DMS79 treated with DMSO at 0.1 percent for 48 hours (cell line): ENCODE data around the gene CAPRIN1.
"Not testable (repeated sequence)": the region's sequence is repeated elsewhere in the genome, so short reads cannot be mapped to it uniquely, and the experiment has no call there.

Experiments used
- DNase-seq: peaks from one replicate; lab custom pipeline; 2025; lab: John Stamatoyannopoulos, UW

Gene CAPRIN1

DNA sequence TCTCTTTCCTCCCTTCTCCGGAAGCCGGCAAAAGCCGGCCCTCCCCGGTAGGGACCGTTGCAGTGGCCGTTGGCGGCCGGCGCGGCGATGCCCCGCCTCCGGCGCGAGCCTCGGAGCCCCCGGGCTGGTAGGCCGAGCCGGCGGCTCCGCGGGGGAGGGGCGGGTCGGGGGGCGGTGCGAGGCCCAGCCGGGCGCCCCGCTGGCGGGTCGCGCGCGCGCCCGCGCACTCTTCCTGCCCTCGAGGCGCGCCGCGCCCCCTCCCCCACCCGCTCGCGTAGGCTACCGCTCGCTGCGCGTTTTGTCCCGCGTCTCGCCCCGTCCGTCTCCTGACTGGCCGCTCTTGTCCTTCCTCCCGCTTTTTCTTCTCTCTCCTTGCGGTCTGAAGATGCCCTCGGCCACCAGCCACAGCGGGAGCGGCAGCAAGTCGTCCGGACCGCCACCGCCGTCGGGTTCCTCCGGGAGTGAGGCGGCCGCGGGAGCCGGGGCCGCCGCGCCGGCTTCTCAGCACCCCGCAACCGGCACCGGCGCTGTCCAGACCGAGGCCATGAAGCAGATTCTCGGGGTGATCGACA lies 591 bp downstream of the CAPRIN1 start:
- DNase-seq, result peak; percentile 62

DNA sequence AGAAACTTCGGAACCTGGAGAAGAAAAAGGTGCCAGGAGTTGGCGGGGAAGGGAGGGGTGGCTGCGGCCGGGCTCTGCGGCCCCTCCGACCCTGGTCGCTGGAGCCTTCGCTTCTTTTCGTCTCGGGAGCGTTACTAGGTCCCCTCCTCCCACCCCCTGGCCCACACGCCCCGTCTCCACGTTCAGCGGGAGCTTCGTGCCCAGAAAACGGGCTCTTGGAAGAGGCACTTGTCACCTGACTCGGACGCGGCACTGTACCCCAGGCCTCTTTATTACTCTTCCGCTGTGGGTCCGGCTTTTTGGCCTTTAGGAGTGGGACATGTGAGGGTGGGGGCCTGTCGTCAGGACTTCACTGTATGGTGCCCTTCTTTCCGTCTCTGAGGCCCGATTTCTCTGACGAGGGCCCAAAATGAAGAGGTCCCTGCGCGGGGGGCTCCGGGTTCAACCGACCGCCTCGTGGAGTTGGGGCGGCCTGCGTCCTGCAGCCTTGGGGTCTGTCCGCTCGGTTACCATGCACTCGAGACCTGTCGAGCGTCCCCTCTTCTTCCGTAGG lies 1.2 kb downstream of the CAPRIN1 start:
- DNase-seq, result no peak

DNA sequence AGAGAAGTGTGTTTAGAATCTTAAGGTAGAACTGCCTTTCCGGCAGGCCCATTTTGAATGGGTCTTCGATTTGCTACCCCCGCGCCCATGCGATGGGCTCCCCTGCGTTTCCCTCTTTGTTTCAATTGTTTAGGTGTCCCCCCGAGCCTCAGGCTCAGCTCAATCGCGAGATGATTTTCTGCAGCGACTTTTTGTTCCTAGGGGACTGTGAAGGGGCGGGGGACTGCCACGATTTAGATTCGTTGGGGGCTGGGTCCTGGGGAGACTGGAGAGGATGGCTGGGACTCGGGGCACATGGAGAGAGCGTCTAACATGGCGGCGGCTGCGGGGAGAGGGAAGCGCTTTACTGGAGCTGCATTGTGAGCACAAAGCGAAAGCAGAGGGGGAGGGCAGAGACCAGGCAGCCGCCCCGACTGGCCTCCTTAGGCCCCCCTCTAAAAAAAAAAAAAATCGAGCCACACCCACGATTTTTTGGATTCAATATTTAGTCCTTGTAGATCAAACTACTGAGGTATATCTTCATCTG lies 1.7 kb downstream of the CAPRIN1 start:
- peak; percentile 85 for DNase-seq

DNA sequence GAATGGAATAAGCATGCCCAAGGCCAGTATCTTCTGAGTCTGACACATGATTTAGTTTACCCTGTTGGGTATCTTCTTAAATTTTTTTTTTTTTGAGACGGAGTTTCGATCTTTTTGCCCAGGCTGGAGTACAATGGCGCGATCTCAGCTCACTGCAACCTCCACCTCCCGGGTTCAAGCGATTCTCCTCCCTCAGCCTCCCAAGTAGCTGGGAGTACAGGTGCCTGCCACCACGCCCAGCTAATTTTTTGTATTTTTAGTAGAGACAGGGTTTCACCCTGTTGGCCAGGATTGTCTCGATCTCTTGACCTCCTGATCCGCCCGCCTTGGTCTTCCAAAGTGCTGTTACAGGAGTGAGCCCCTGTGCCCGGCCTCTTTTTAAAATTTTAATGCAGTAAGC lies 2.8 kb downstream of the CAPRIN1 start:
- DNase-seq, result not testable (repeated sequence)

DNA sequence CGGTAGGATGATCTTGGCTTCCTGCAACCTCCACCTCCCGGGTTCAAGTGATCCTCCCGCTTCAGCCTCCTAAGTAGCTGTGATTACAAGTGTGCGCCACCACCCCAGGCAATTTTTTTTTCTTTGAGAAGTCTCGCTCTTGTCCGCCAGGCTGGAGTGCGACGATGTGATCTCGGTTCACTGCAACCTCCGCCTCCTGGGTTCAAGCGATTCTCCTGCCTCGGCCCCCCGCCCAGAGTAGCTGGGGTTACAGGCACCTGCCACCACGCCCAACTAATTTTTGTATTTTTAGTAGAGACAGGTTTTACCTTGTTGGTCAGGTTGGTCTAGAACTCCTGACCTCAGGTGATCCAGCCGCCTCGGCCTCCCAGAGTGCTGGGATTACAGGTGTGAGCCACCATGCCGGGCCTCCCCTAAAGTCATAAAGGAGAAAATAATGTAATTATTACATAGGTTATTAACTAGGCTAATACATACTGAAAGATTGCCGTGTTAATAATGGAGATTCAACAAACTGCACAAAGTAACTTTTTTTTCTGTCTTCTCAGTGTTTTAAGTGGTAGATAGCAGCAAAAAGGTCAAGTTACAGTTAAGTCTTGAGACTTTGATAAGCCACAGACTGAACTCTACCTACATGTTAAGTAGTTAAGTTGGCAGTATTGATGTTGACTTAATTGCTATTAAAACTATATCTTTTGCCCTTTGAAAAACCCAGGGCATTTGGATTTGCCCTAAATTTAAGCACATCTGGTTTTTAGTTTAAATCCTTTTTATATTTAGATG lies 3.9 kb downstream of the CAPRIN1 start:
- DNase-seq, result no peak

DNA sequence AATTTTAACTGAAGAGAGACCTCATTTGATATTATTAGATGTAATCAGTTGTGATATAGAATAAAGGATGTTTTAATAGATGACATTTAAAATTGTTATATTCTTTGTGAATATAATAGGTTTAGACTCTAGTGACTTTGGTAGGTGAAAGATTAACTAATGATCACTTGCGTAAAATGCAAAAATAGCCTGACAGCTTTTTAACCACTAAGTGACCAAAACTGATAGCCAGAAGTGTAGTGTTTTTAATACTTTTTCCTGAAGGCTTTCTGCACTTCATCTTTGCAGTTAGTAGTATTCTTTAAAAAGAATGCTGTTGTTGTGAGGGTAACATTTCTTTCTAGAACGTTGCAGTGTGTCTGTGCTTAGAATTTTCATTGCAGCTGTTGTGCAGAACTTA lies 5.1 kb downstream of the CAPRIN1 start:
- DNase-seq, result no peak

DNA sequence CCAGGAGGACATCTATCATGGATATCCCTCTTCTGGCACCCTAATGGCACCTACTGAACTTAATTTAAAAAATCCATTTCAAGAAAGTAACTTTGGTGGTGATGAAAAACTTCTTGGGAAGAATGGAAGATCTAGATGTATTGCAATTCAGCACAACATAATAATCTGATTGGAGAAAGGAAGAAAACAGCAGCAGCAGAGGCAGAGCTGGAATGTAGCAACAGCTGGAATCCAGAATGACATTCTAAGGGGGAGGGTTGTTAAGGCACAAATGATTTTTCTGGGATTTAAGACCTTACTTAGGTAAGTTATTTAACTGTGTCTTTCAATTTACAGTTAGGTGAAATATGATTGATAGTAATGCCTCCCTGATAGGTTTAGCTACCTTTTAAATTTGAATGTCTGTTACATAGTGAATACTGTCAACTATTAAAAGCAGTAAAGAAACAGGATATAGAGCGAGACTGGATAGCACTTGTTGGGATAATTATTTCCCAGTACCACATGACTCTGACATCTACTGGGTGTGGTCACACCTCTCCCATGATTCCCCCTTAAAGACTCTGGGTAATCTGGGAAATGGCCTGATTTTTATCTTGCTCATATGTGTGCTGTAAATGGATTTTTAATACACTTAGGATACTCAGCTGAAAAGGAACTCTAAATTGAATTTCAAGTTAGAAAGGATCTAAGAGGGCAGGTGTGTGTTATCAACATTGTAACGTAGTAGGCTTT lies 11.7 kb downstream of the CAPRIN1 start:
- DNase-seq, result no peak

DNA sequence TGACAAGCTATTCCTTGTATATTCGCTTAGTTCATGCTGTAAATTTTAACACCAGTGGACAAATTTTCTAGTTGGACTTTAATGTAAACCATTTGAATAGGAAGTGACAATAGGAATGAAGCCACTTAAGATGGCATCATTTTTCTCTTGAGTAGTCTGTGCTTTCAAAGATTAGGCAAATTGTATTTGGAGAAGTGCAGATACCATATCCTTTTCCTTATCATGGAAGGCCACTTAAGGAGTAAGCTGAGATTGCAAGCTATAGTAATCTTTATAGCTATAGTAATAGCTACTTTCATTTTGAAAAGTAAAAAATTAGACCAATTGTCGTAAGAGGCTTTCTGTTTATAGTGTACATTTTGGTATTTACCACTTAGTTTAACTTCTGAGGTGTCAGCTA lies 12.8 kb downstream of the CAPRIN1 start:
- DNase-seq, result no peak

DNA sequence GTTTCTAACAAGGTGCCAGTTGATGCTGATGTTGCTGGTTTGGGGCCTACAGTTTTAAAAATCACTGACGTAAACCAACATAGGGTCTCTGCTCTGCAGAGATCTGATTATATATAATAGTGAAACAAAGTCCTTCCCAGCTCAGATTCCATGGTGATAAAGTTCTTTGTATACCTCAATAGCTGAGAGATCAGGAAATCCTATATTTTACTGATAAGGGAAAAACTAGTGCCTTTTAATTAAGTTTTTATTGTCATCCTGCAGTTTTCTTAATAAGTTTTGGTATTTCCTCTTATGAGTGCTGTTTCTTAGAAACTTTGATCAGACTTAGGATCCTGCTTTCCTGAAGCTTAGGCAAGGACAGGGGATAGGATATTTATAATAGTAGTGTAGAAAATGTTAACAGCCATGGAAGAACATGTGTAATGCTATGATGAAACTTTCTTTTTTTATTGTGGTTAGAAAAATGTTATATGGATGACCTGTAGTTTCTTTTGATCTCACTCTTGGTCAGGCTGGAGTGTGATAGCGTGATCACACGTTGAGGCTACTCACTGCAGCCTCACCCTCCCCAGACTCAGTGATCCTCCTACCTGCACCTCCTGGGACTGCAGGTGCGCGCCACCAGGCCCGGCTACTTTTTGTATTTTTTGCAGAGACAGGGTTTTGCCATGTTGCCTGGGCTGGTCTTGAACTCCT lies 14.1 kb downstream of the CAPRIN1 start:
- no peak for DNase-seq

DNA sequence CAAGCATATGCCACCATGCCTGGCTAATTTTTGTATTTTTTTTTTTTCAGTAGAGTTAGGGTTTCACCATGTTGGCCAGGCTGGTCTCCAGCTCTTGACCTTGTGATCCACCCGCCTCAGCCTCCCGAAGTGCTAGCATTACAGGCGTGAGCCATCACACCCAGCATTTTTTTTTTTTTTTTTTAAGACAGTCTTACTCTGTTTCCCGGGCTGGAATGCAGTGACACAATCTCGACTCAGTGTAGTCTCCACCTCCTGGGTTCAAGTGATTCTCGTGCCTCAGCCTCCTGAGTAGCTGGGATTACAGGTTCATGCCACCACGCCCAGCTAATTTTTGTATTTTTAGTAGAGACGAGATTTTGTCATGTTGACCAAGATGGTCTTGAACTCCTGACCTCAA lies 15.2 kb downstream of the CAPRIN1 start:
- DNase-seq, result not testable (repeated sequence)

DNA sequence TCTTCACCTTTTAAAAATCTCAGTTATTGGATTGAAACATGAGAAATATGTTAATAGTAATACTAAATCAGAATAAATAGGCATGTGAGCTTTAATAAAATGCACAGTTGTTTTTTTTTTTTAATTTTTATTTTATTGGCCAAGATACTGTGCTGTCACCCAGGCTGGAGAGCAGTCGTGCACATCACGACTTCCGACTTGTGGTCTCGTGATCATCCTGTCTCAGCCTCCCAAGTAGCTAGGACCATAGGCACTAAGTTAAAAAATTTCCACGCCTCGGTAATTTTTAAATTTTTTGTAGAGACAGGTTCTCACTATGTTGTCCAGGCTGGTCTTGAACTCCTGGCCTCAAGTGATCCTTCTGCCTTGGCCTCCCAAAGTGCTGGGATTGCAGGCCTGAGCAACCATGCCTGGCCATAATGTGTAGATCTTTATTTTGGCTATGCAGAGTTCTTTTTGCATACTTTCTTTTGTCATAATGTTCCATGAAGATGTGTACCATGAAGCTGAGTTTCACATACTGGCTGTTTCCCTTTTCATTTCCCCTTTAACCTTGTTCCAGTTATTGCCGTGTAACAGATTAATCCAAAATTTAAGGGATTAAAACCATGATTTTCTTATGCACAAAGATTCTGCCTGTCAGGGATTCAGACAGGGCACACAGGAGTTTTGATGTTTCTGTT lies 16.0 kb downstream of the CAPRIN1 start:
- DNase-seq, result no peak

DNA sequence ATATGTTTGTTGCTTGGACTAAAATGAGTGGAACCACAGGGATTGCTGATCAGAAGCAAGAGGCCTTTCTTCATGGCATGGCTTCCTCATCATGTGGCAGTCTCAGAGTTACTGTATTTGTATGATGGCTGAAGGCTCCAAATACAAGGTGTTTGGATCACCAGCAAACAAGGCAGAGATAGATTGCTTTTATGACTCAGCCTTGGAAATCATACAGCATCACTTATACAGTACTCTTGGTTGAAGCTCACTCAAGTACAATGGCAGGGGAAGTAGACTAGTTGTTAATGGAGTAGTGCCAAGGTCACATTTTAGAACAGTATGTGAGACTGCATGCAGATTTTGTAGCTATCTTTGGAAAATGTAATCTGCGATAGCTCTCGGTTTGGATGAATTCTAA lies 16.6 kb downstream of the CAPRIN1 start:
- DNase-seq, result peak; percentile 21

DNA sequence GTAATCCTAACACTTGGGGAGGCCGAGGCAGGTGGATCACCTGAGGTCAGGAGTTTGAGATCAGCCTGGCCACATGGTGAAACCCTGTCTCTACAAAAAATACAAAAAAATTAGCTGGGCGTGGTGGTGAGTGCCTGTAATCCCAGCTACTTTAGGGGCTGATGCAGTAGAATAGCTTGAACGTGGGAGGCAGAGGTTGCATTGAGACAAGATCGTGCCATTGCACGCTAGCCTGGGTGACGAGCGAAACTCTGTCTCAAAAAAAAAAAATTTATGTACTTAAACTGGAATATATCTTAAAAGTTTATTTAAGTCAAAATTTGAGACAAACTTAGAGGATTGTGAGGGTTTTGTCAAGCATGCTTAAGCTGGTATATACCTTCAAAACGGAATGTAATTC lies 19.8 kb downstream of the CAPRIN1 start:
- not testable (repeated sequence) for DNase-seq

DNA sequence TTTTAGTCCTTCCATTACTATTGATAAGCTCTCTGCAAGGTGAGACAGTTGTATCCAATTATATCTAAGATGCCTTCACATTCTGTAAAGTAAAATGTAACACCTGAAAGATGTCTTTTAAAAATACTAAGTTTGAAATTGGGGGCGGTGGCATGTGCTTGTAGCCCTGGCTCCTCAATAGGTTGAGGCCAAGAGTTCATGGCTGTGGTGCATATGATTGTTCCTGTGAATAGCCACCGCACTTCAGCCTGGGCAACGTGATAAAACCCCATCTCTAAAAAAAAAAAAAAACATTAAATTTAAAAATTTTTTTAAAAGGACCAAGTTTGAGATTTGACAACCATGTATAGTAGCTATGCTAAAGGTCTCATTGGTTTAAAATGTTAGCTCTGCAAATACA lies 20.5 kb downstream of the CAPRIN1 start:
- no peak for DNase-seq

DNA sequence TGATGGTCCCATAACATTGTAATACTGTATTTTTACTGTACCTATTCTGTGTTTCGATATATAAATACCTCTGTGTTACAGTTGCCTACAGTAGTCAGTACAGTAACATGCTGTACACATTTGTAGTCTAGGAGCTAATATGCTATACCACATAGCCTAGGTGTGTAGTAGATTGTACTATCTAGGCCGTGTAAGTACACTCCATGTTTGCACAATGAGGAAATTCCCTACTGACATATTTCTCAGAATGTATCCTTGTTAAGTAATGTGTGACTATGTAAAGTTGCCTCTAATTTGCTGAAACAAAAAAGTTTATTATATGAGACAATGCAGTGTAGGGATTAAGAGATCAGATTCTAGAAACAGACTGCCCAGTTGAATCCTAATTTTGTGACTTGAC lies 21.3 kb downstream of the CAPRIN1 start:
- DNase-seq, result no peak

DNA sequence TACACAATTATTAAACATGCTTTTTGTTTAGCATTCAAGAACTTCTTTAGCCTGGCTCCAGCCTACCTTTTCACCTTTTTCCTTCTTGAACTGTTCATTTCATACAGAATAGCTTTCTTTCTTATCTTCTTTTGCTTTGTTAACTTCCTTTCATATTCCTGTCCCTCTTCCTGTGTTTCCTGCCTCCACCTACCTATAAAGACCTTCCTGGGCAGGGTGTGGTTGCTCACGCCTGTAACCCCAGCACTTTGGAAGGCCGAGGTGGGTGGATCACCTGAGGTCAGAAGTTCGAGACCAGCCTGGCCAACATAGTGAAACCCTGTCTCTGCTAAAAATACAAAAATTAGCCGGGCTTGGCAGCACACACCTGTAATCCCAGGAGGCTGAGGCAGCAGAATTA lies 22.9 kb downstream of the CAPRIN1 start:
- DNase-seq, result no peak

DNA sequence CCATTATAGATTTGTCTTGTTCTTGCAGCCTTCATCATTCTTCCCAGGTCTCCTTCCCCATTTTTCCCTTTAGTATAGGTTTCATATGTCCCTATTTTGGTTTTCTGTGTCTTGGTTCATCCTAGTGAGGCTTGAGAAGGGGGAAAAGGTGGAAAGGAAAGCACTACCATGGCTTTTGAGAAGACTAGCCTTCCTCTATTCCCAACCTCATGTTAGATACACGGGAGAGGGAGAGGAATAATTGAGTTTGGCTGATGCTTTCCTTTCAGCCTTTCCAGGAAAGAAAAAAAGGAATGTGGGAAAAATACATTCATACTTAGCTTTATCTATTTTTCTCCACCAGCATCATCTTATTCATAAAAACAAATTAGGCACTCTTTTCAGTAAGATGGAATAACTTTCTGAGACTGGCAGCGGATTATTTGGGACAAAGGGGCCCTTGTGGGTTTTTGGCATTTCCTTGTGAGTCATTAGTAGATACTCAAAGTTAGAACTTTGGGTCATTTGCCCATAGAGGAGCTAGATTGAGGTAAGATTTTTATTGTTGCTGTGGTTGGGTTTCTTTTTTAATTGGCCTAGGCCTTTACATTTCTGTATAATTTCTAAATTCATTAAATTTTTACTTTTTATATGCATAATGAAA lies 23.8 kb downstream of the CAPRIN1 start:
- no peak for DNase-seq

DNA sequence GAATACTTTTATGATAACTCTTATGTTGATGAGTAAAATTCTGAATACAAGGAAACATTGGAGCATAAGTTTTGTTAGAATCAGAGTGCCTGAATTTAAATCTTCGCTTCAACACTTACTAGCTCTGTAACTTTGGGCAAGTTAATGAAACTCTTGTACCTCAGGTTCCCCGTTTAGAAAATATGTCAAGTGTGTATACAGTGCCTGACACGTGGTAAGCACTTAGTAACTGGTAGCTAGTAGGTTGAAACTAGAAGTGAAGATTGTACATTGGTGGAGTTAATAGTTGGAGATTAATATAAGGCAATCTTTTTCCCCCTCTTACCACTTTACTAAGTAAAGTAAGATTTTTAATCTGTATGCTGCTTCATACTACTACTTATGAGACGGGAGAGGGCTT lies 29.1 kb downstream of the CAPRIN1 start:
- DNase-seq, result no peak

DNA sequence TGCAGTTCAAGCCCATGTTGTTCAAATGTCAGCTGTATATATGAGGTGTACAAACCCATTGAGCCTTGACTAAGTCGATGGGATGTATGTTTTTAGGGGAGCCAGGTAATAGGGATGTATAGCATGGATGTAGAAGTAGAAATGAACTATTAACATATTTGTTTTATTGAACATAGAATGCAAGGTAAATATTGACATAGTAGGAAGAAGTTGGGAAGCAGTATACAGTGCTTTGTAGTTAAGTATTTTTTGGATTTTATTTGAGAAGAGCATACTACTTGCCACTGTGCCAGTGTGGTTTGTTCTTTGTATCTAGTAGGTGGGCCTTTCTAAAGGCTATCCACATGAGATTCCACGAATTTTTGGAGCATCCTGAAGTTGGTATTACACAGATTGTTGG lies 33.1 kb downstream of the CAPRIN1 start:
- no peak for DNase-seq

DNA sequence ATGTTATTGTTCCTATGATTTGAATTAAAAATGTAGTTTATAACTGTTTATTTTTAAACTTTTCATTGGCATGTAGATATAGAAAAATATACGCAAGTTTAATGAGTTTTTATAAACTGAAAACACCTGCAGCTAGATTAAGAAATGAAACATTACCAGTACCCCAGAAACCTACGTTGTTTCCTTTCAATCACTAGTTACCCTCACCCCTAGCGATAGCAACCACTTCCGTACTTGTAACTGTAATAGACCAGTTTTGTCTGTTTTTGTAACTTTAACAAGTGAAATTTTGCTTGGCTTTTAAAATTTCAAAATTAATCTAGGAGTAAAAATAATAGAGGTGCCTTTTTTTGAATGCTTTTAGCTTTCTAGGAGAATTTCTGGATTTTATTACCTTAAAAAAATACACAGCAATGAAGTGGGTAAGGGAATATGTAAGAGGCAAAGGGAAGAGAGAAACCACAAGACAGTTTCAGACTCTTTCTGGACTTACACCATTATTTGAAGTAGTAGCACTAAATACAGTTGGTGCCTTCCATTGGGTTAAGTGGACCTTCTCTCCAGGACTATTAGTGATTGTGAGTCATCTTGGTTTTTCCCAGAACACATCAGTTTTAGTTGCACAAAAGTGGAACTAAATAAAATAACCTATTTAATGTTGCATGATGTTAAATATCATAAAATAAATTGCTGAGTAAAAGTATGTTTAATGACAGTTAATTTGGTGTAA lies 35.2 kb downstream of the CAPRIN1 start:
- no peak for DNase-seq
